Adrenal gland (tissue), 19 donors: ENCODE measurements around the gene FARS2. TPM values are rescaled to one million over a fixed set of nuclear protein-coding genes. Genes with fewer than 3 reads are reported as not detected.

Experiments used
- DNase-seq, 7 donors: peaks; one replicate each; pipeline ENCODE4 v3.0.0-alpha.2; 2019 to 2020
- H3K27ac ChIP-seq, 5 donors: fragments of 200-600 bp; sonication (generic) in 4 of 5; 1 replicate in 3 of 5; 2 replicates in 2 of 5; pipeline versions ENCODE4 v1.5.1 to v1.8.0; 2016 to 2020; ENCODE audit warnings: mild to moderate bottlenecking in 1 of 5
- H3K27me3 ChIP-seq: fragments of 200-600 bp; 2 replicates; pipeline ENCODE4 v1.8.0; 2021
- H3K36me3 ChIP-seq, 2 donors: fragments of 200-600 bp; replicated peaks in 1 of 2; 1 replicate in 1 of 2; 2 replicates in 1 of 2; pipeline versions ENCODE4 v1.5.1 to v1.8.0; 2018 to 2022
- H3K4me1 ChIP-seq, 2 donors: fragments of 200-600 bp; replicated peaks in 1 of 2; 1 replicate in 1 of 2; 2 replicates in 1 of 2; pipeline versions ENCODE4 v1.5.1 to v1.8.0; 2018 to 2021
- H3K4me3 ChIP-seq, 4 donors: fragments of 200-600 bp; sonication (generic) in 3 of 4; one replicate each; pipeline ENCODE4 v1.5.1; 2016 to 2018
- H3K9me3 ChIP-seq, 3 donors: fragments of 200-600 bp; sonication (generic) in 1 of 3; replicated peaks in 1 of 3; 1 replicate in 2 of 3; 2 replicates in 1 of 3; pipeline versions ENCODE4 v1.5.1 to v1.8.0; 2016 to 2021
- POLR2A ChIP-seq, 2 donors: fragments of 450-650 bp; IDR thresholded peaks; one replicate each; pipeline ENCODE4 v1.6.1; 2017; ENCODE audit warnings: antibody characterized with exemption in 2 of 2, mild to moderate bottlenecking in 2 of 2, moderate library complexity in 1 of 2
- WGBS, 4 donors: extraction: QIAGEN DNeasy Blood & Tissue Kit in 2 of 4; methylation state at CpG; one replicate each; pipeline versions ENCODE4 v1.1.5 to v1.1.7; 2013 to 2017; 5-methylcytosine and 5-hydroxymethylcytosine counted together
- intact Hi-C, 2 donors: fragments of 100-400 bp; cut with DNase I; formaldehyde crosslinking; loops; one replicate each; pipeline versions ENCODE4 v1.14.1 to v1.15.0; 2022 to 2023
- long read RNA-seq, 10 donors: library from polyadenylated mRNA in 3 of 10; unstranded in 2 of 10; stranded (forward) in 1 of 10; transcript quantifications; one replicate each; pipeline ENCODE4 v2.0.0 and lab custom pipeline, GENCODE V29; 2021 to 2026
- polyA plus RNA-seq, 3 donors: library from polyadenylated mRNA; stranded (reverse); fragments of 200-250 nt in 2 of 3; fragments of 350-450 nt in 1 of 3; fragmentation: Illumina TruSeq in 1 of 3; extraction: RNeasy Lipid Tissue Mini Kit (QIAGEN cat#74804) in 1 of 3; gene quantifications; one replicate each; pipeline ENCODE4 v1.2.3, GENCODE V29; 2013 to 2014
- total RNA-seq, 9 donors: library from RNA; depleted of rRNA in 4 of 9; stranded (reverse); fragments of >200 nt in 4 of 9; fragments of 120-200 nt in 1 of 9; fragmentation: NEBNext Ultra II Directional in 1 of 9; extraction: Animal tissue kit (Norgen Biotek cat#: 25700) in 1 of 9; gene quantifications; one replicate each; pipeline versions ENCODE4 v1.1.0 to v1.2.4, GENCODE V29; 2013 to 2023
- TF ChIP-seq, protein P1 (sequence below), 6 experiments: fragments of 450-650 bp in 4 of 6; fragments of 200-600 bp in 2 of 6; sonication (generic) in 1 of 6; IDR thresholded peaks; 1 replicate in 5 of 6; 2 replicates in 1 of 6; pipeline versions ENCODE4 v1.5.1 to v1.8.0; 2016 to 2021; ENCODE audit warnings: antibody characterized with exemption in 6 of 6, mild to moderate bottlenecking in 2 of 6, moderate library complexity in 1 of 6
- donor health status: healthy with polysubstance abuse.
- donor health status: Bipolar disorder and iron deficiency.
- donor health status: DM: yes; HTN: yes; CAD: no.
- donor health status: DM: no; HTN: no; CAD: no.
- donor health status: DM: no; HTN: no; CAD: no.
- donor health status: DM: yes; HTN: yes; CAD: no.

FARS2 gene
- total RNA-seq (10 to 100 TPM; 18.3 to 55.2 (median 20.0) TPM), polyA plus RNA-seq (10 to 100 TPM in 1 of 3 donors, 1 to 10 TPM in 2; 7.2 to 23.1 (median 7.9) TPM)
- long read RNA-seq, donor 1, transcript FARS2-201 (7 exons, 1,663 nt): major isoform, 9 of 22 reads
- long read RNA-seq, donor 1, partial matches to known transcripts: 13 of 22 reads
- long read RNA-seq, donor 1, other reads (novel, unspliced or antisense): 0 of 22 reads
- long read RNA-seq, donor 2, partial matches to known transcripts: 12 of 18 reads
- long read RNA-seq, donor 2, other reads (novel, unspliced or antisense): 0 of 18 reads
- long read RNA-seq, donor 3, partial matches to known transcripts: 16 of 21 reads
- long read RNA-seq, donor 3, other reads (novel, unspliced or antisense): 0 of 21 reads
- long read RNA-seq, donor 4, transcript FARS2-201 (7 exons, 1,663 nt): major isoform, 19 of 22 reads
- long read RNA-seq, donor 4, partial matches to known transcripts: 1 of 22 reads
- long read RNA-seq, donor 4, other reads (novel, unspliced or antisense): 2 of 22 reads
- long read RNA-seq, donor 5, transcript FARS2-201 (7 exons, 1,663 nt): major isoform, 28 of 44 reads
- long read RNA-seq, donor 5, partial matches to known transcripts: 1 of 44 reads
- long read RNA-seq, donor 5, other reads (novel, unspliced or antisense): 11 of 44 reads
- long read RNA-seq, donor 6, transcript FARS2-201 (7 exons, 1,663 nt): major isoform, 8 of 14 reads
- long read RNA-seq, donor 6, partial matches to known transcripts: 1 of 14 reads
- long read RNA-seq, donor 6, other reads (novel, unspliced or antisense): 3 of 14 reads
- long read RNA-seq, donor 7, partial matches to known transcripts: 7 of 9 reads
- long read RNA-seq, donor 7, other reads (novel, unspliced or antisense): 0 of 9 reads
- long read RNA-seq, donor 8, transcript FARS2-201 (7 exons, 1,663 nt): major isoform, 5 of 17 reads
- long read RNA-seq, donor 8, partial matches to known transcripts: 12 of 17 reads
- long read RNA-seq, donor 8, other reads (novel, unspliced or antisense): 0 of 17 reads
- long read RNA-seq, donor 9, transcript FARS2-201 (7 exons, 1,663 nt): major isoform, 5 of 12 reads
- long read RNA-seq, donor 9, partial matches to known transcripts: 6 of 12 reads
- long read RNA-seq, donor 9, other reads (novel, unspliced or antisense): 0 of 12 reads
- long read RNA-seq, donor 10: 0 reads

DNA sequence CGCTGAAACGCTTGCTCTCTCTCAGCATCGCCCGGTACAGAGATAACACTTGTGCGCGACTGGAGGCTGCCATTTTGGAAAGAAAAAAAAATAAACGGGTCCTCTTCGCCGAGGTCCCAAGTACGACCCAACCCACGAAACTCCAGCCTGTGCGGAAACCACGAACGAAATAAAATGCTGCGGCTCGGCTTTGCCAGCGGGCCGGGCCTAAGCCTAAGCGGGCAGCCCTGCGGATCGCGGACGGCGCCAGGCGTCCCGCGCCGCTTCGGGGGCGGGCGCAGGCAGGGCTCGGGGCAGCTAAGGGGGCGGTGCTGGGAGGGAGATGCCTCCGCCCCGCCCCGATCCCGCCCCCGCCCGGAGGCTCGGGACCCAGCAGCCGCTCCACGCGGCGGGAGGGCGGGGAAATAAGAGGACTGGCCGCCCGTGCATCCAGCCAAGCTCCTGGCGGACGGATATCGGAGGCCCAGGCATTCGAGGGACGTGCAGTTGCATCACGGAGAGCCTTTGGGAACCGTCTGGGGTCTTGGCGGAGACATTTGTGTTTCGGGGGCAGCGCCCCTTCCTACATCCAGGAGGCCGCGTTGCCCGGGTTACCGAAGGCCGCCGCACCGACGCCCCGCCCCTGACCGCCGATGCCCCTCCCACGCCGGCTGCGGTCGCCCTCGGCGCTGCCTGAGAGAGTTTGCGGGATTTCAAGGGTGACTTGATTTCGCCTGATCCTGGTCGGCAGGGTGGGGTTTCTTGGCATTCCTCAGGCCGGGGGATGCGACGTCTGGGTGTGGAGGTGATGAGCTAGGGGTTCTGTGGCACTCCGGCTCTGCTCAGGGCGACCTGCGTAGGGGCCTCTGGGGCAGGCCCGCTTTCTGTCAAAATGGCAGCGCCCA is at the start of gene FARS2, which contains the start of gene LYRM4:
Gene FARS2, plus strand, starts transcription at position 853 of the 884 bp plus-strand sequence.
Gene LYRM4, minus strand, starts transcription at position 290 of the 884 bp plus-strand sequence. Its CDS starts 217 bp downstream, at position 73.
- H3K27ac ChIP-seq: peak within 1 kb of the TSS; percentile 93 to 99 (median 97)
- peaks cover 8 to 19% of the 10 kb centered on the region in 2 donors for H3K4me1 ChIP-seq
- DNase-seq: peak; percentile 79 to 93 (median 91)
- peak within 1 kb of the TSS; percentile 79 to 95 (median 80) for H3K4me3 ChIP-seq
- intact Hi-C loops: loop anchor here in 1 of 2 donors (10.0 kb wide), 1 partner anchor 46 kb away; no protein-coding TSS in a partner anchor
- H3K27me3 ChIP-seq: no peaks in the 10 kb centered on the region
- no peaks in the 10 kb centered on the region for H3K36me3 ChIP-seq
- WGBS, 4 donors: 0% methylated on average over 6 to 85 of the region's 85 CpGs
- TF ChIP-seq POLR2A (IDR thresholded peaks at IDR 0.05): peak; percentile 37 to 65
- TF ChIP-seq, protein P1, sequence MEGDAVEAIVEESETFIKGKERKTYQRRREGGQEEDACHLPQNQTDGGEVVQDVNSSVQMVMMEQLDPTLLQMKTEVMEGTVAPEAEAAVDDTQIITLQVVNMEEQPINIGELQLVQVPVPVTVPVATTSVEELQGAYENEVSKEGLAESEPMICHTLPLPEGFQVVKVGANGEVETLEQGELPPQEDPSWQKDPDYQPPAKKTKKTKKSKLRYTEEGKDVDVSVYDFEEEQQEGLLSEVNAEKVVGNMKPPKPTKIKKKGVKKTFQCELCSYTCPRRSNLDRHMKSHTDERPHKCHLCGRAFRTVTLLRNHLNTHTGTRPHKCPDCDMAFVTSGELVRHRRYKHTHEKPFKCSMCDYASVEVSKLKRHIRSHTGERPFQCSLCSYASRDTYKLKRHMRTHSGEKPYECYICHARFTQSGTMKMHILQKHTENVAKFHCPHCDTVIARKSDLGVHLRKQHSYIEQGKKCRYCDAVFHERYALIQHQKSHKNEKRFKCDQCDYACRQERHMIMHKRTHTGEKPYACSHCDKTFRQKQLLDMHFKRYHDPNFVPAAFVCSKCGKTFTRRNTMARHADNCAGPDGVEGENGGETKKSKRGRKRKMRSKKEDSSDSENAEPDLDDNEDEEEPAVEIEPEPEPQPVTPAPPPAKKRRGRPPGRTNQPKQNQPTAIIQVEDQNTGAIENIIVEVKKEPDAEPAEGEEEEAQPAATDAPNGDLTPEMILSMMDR (IDR thresholded peaks at IDR 0.05): peak in 3 of 6 experiments; percentile 12 to 65 (median 55)
- H3K9me3 ChIP-seq: no peaks in the 10 kb centered on the region

DNA sequence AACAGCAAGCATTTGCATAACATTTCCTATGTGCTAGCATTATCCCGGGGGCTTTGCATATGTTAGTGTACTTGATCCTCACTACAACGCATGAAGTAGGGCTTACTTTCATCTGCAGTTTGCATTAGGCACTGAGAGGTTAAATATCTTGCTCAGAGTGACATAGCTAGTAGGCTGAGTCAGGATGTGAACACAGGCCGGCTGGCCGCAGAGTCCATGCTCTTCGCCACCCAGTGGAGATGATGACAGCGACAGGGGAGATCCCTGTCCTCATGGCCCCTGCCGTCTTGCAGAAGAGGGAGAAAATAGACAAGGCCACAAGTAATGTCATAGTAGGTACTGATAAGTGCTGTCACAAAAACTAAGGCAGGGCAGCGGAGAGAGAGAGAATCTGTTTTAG is 47.5 kb upstream of the FARS2 start:
- 56 to 66% (median 61%) methylated on average over 7 to 8 of the region's 8 CpGs for WGBS, 4 donors
- H3K9me3 ChIP-seq: no peaks in the 10 kb centered on the region
- H3K36me3 ChIP-seq: no peaks in the 10 kb centered on the region
- H3K4me1 ChIP-seq: no peaks in the 10 kb centered on the region
- intact Hi-C loops: loop anchor here in 1 of 2 donors (10.0 kb wide), 4 partner anchors 51 to 181 kb away; partner anchors contain the start of genes FARS2 and LYRM4
- no peaks in the 10 kb centered on the region for H3K27me3 ChIP-seq
- no peak for TF ChIP-seq POLR2A (IDR thresholded peaks at IDR 0.05)
- TF ChIP-seq, protein P1 (IDR thresholded peaks at IDR 0.05): peak in 5 of 6 experiments; percentile 30 to 52 (median 46)
- H3K27ac ChIP-seq: no peak overlapping the region
- H3K4me3 ChIP-seq: no peak overlapping the region
- DNase-seq: peak in 6 of 7 donors; percentile 37 to 71 (median 62)

DNA sequence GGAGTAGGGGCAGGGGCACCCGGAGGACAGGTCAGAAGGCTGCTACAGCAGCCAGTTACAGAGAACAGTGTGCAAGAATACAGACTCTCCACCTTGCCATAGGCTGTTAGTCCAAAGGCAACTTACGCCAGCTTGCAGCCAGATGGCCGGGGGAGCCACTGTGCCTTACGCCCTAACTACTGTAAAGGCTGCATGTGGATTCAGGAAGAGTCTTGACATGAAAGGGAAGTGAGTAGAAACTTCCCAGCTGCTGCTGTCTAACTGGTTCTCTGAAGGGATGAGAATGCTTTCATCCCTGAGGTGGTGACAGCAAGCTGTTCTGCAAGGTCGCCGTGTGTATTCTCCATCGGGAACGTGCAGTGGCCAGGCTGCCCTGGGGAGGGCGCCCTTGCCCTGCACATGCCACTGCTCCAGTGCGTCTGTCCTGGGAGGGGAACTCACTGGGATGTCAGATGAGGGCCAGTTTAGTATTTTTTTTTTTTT is 46.7 kb upstream of the FARS2 start:
- no peak for TF ChIP-seq POLR2A (IDR thresholded peaks at IDR 0.05)
- TF ChIP-seq, protein P1 (IDR thresholded peaks at IDR 0.05): peak; percentile 72 to 89 (median 80)
- peak; percentile 46 to 81 (median 69) for DNase-seq
- no peaks in the 10 kb centered on the region for H3K36me3 ChIP-seq
- peak overlapping the region in 1 of 5 donors; percentile 25 for H3K27ac ChIP-seq
- H3K4me1 ChIP-seq: no peaks in the 10 kb centered on the region
- 42 to 53% (median 48%) methylated on average over 4 to 10 of the region's 10 CpGs for WGBS, 4 donors
- no peaks in the 10 kb centered on the region for H3K9me3 ChIP-seq
- intact Hi-C loops: loop anchor here in 1 of 2 donors (10.0 kb wide), 4 partner anchors 50 to 180 kb away; partner anchors contain the start of genes FARS2 and LYRM4
- H3K27me3 ChIP-seq: no peaks in the 10 kb centered on the region
- no peak overlapping the region for H3K4me3 ChIP-seq
